HepG2 (cell line): Measurements from ENCODE around the gene MOXD1. TPM values are rescaled to one million over a fixed set of nuclear protein-coding genes. Genes with fewer than 3 reads are reported as not detected.

Experiments
- ATAC-seq: fragments of 200-7000 bp; cut with Tn5 transposase; 3 replicates; pipeline ENCODE4 v1.9.1; 2020; ENCODE audit warnings: mild to moderate bottlenecking, moderate library complexity
- BruUV-seq: library from RNA; stranded (reverse); fragments of 400-500 nt; replicated peaks from 2 replicates; lab custom pipeline; 2021; lab: Mats Ljungman, UMichigan
- CTCF ChIA-PET: fragments of 300-600 bp; formaldehyde crosslinking; extraction: SDS; loops from one replicate; lab custom pipeline; 2021; ENCODE audit warnings: low total read pairs, inconsistent platforms, low intra/inter-chr PET ratio; lab: Yijun Ruan, JAX
- POLR2A ChIA-PET: fragments of 350-600 bp; sonication (Branson Sonifier 250); formaldehyde crosslinking; loops from one replicate; lab custom pipeline; 2020; ENCODE audit warnings: antibody characterized with exemption, inconsistent platforms; lab: Yijun Ruan, JAX
- DNase-seq: peaks from one replicate; pipeline ENCODE4 v3.0.0-alpha.2; 2015; ENCODE audit warnings: low spot score
- FAIRE-seq: peaks from 3 replicates; lab custom pipeline; 2011; peaks lifted over from hg19 to GRCh38; lab: Jason Lieb, UNC
- H2AFZ ChIP-seq: one replicate; pipeline ENCODE4 v1.6.1; 2011; ENCODE audit warnings: low read length, inconsistent platforms
- H3K27ac ChIP-seq: fragments of 300-600 bp; 3 replicates; pipeline ENCODE4 v1.8.0; 2011; ENCODE audit warnings: mixed run types, mild to moderate bottlenecking, mixed read lengths, low read length, inconsistent platforms; ENCODE audit not compliant: insufficient read depth; ENCODE audit errors: extremely low read length
- H3K27me3 ChIP-seq, 2 experiments: fragments of 200-600 bp in 1 of 2; 2 replicates in 1 of 2; 3 replicates in 1 of 2; pipeline versions ENCODE4 v1.6.0 to v1.8.0; 2011; ENCODE audit warnings: low read length in 2 of 2, mild to moderate bottlenecking in 2 of 2, moderate library complexity in 2 of 2, inconsistent platforms in 1 of 2; ENCODE audit not compliant: insufficient read depth in 2 of 2, control insufficient read depth in 1 of 2
- H3K36me3 ChIP-seq, 2 experiments: fragments of 200-600 bp in 1 of 2; replicated peaks in 1 of 2; 2 replicates in 1 of 2; 3 replicates in 1 of 2; pipeline versions ENCODE4 v1.5.1 to v1.8.0; 2011; ENCODE audit warnings: low read length in 2 of 2, inconsistent platforms in 1 of 2; ENCODE audit not compliant: insufficient read depth in 2 of 2, control insufficient read depth in 1 of 2
- H3K4me1 ChIP-seq: 2 replicates; pipeline ENCODE4 v1.5.1; 2012; ENCODE audit warnings: low read length, inconsistent platforms; ENCODE audit not compliant: insufficient read depth
- H3K4me2 ChIP-seq: 2 replicates; pipeline ENCODE4 v1.6.0; 2011; ENCODE audit warnings: low read depth, low read length, inconsistent platforms
- H3K4me3 ChIP-seq, 3 experiments: fragments of 200-600 bp in 1 of 3; sonication (generic), shearing (Covaris generic) in 1 of 3; replicated peaks in 1 of 3; 2 replicates each; pipeline ENCODE4 v1.5.1; 2011 to 2016; ENCODE audit warnings: low read length in 3 of 3, inconsistent platforms in 2 of 3, low read depth in 2 of 3, mild to moderate bottlenecking in 2 of 3, control low read depth in 1 of 3, mixed read lengths in 1 of 3; ENCODE audit not compliant: insufficient read depth in 1 of 3
- H3K79me2 ChIP-seq: one replicate; pipeline ENCODE4 v1.6.1; 2011; ENCODE audit warnings: low read length, inconsistent platforms; ENCODE audit not compliant: insufficient read depth
- H3K9ac ChIP-seq: 2 replicates; pipeline ENCODE4 v1.6.0; 2011; ENCODE audit warnings: mild to moderate bottlenecking, low read depth, low read length, inconsistent platforms; ENCODE audit not compliant: insufficient read depth
- H3K9me3 ChIP-seq: 2 replicates; pipeline ENCODE4 v1.5.1; 2012; ENCODE audit warnings: mild to moderate bottlenecking, low read length
- H4K20me1 ChIP-seq: 2 replicates; pipeline ENCODE4 v1.6.0; 2011; ENCODE audit warnings: inconsistent platforms, mild to moderate bottlenecking, low read length, moderate library complexity; ENCODE audit not compliant: insufficient read depth
- REST ChIP-seq, 2 experiments: IDR thresholded peaks; 2 replicates each; pipeline ENCODE4 v1.6.1; 2011 to 2012; ENCODE audit warnings: low read length in 2 of 2, borderline replicate concordance in 1 of 2, low read depth in 1 of 2, mild to moderate bottlenecking in 1 of 2, moderate library complexity in 1 of 2
- ZHX2 ChIP-seq, 2 experiments: sonication (generic) in 1 of 2; formaldehyde crosslinking in 1 of 2; IDR thresholded peaks; 2 replicates each; pipeline versions ENCODE4 v1.6.1 to v1.9.0; 2014 to 2022; ENCODE audit warnings: antibody characterized with exemption in 1 of 2, borderline replicate concordance in 1 of 2, inconsistent platforms in 1 of 2, low read depth in 1 of 2, missing genetic modification reagents in 1 of 2
- ZNF589 ChIP-seq: sonication (generic); formaldehyde crosslinking; conservative IDR thresholded peaks from 2 replicates; pipeline ENCODE4 v1.8.0; 2022; ENCODE audit warnings: mild to moderate bottlenecking, moderate library complexity, missing genetic modification reagents
- ZNF598 ChIP-seq: sonication (generic); formaldehyde crosslinking; IDR thresholded peaks from 2 replicates; pipeline ENCODE4 v1.5.1; 2020; ENCODE audit warnings: mild to moderate bottlenecking, missing genetic modification reagents, borderline replicate concordance
- ZNF773 ChIP-seq: sonication (generic); formaldehyde crosslinking; IDR thresholded peaks from 2 replicates; pipeline ENCODE4 v1.4.0; 2020; ENCODE audit warnings: missing genetic modification reagents, borderline replicate concordance
- WGBS: methylation state at CpG from one replicate; pipeline ENCODE4 v1.1.6; 2017; ENCODE audit warnings: low lambda C conversion rate; 5-methylcytosine and 5-hydroxymethylcytosine counted together
- in situ Hi-C: cut with HindIII; loops from 2 replicates; pipeline ENCODE4 v1.10.0; 2017; ENCODE audit warnings: low pct_unique_long_range_greater_than_20kb; ENCODE audit not compliant: extremely low pct_ligation_motif_present
- intact Hi-C: fragments of 100-400 bp; cut with micrococcal nuclease; formaldehyde crosslinking; loops from one replicate; pipeline ENCODE4 v1.10.0; 2022; ENCODE audit not compliant: unreplicated experiment
- polyA plus RNA-seq, 8 experiments: library from polyadenylated mRNA; depleted of rRNA in 3 of 8; stranded (reverse) in 7 of 8; unstranded in 1 of 8; fragments of >200 nt; fragmentation: Illumina TruSeq in 4 of 8; extraction: Trizol in 4 of 8; gene quantifications; 2 replicates each; pipeline versions ENCODE4 v1.2.1 to v1.2.3, GENCODE V29; 2011 to 2016; ENCODE audit warnings: low read depth in 4 of 8, missing spikeins in 1 of 8, mixed read lengths in 1 of 8; ENCODE audit not compliant: insufficient read depth in 1 of 8
- total RNA-seq, 5 experiments: library from RNA; depleted of rRNA; stranded (reverse); fragments of >200 nt; fragmentation: Illumina TruSeq; extraction: Trizol; gene quantifications; 2 replicates each; pipeline ENCODE4 v1.2.3, GENCODE V29; 2016; ENCODE audit warnings: low read depth in 1 of 5
- TF ChIP-seq, protein P1 (sequence below): sonication (generic); formaldehyde crosslinking; IDR thresholded peaks from 2 replicates; pipeline ENCODE4 v1.5.0; 2020; ENCODE audit warnings: mild to moderate bottlenecking, missing genetic modification reagents
- TF ChIP-seq, protein P2 (sequence below): sonication (generic); formaldehyde crosslinking; IDR thresholded peaks from 2 replicates; pipeline ENCODE4 v1.9.0; 2022; ENCODE audit warnings: low read depth, missing genetic modification reagents

MOXD1 gene
- total and polyA plus RNA-seq, 2 of the 13 experiments (the other 11 are each of a cell fraction or from before 2014, with no cell fraction given), result 0.03 TPM; not detected in 1

DNA sequence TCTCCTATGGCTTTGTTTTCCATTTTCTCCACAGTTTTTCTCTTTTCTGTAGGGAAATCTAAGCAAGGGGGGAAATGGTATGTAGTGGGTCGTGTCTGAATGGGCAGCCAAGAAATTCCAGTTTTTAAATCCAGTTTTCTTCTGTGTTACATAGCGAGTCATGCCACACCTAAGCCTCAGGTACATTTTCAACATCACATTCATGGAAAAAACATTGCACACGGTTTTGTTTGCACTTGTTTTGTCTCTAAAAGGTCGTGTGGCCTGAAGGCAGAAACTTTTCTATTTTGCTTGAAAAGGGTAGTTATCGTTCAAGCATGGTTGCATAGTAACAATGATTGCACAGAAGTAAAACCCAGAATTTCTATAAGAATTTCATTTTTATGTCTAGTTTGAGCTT, 70.5 kb downstream of the MOXD1 start (continued):
- TF ChIP-seq, protein P1, sequence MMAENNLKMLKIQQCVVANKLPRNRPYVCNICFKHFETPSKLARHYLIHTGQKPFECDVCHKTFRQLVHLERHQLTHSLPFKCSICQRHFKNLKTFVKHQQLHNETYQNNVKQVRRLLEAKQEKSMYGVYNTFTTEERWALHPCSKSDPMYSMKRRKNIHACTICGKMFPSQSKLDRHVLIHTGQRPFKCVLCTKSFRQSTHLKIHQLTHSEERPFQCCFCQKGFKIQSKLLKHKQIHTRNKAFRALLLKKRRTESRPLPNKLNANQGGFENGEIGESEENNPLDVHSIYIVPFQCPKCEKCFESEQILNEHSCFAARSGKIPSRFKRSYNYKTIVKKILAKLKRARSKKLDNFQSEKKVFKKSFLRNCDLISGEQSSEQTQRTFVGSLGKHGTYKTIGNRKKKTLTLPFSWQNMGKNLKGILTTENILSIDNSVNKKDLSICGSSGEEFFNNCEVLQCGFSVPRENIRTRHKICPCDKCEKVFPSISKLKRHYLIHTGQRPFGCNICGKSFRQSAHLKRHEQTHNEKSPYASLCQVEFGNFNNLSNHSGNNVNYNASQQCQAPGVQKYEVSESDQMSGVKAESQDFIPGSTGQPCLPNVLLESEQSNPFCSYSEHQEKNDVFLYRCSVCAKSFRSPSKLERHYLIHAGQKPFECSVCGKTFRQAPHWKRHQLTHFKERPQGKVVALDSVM, result no peak
- no peak for TF ChIP-seq ZHX2 (IDR thresholded peaks at IDR 0.05; ENCODE audit: low read depth)
- no peak for TF ChIP-seq ZHX2 (CRISPR knock-in tag; IDR thresholded peaks at IDR 0.05; ENCODE audit: borderline replicate concordance)

DNA sequence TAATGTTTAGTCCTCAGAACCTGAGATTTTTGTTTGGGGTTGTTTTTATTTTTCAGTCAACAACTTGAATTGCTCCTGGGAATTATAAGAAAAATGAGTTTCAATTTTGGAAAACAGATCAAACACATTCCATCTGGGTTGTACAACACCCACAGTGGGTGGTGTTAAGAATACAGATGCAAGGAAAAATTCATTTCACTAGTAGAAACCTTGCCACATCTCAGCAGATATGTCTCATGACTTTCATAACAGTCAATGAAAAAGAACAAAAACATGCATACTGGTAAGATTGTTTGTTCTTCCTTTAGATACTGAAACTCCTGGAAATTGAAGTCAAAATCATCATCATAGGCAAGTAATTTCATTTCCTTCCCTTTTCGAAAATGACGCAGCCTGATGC, 78.9 kb downstream of the MOXD1 start:
- ChIA-PET CTCF (no interaction called here), POLR2A (no interaction called here)
- DNase-seq (no peak), ATAC-seq (no peak), FAIRE-seq (no peak)
- WGBS, result 29% methylated on average over 2 of the region's 2 CpGs
- H3K27ac ChIP-seq, result no peak overlapping the region
- H3K36me3 ChIP-seq, result no peaks in the 10 kb centered on the region
- no peaks in the 10 kb centered on the region for H3K79me2 ChIP-seq
- peaks cover under 1% of the 10 kb centered on the region; the same call in 1 of the 2 replicates for H3K9me3 ChIP-seq
- H2AFZ ChIP-seq, result no peak overlapping the region
- H3K9ac ChIP-seq, result no peak overlapping the region
- no peak overlapping the region for H3K4me2 ChIP-seq
- no peaks in the 10 kb centered on the region for H3K27me3 ChIP-seq
- in situ Hi-C loops (no loop called here), intact Hi-C loops (no loop called here)
- H3K4me3 ChIP-seq, result no peak overlapping the region
- H4K20me1 ChIP-seq, result no peaks in the 10 kb centered on the region
- BruUV-seq, result no TSS peak
- H3K4me1 ChIP-seq, result no peaks in the 10 kb centered on the region
- no peak for TF ChIP-seq ZNF773 (CRISPR knock-in tag)
- no peak for TF ChIP-seq REST (IDR thresholded peaks at IDR 0.05; ENCODE audit: borderline replicate concordance in 1 of 2, low read depth in 1 of 2, low read length in 2 of 2)
- no peak for TF ChIP-seq ZNF589 (CRISPR knock-in tag)
- TF ChIP-seq, protein P2, sequence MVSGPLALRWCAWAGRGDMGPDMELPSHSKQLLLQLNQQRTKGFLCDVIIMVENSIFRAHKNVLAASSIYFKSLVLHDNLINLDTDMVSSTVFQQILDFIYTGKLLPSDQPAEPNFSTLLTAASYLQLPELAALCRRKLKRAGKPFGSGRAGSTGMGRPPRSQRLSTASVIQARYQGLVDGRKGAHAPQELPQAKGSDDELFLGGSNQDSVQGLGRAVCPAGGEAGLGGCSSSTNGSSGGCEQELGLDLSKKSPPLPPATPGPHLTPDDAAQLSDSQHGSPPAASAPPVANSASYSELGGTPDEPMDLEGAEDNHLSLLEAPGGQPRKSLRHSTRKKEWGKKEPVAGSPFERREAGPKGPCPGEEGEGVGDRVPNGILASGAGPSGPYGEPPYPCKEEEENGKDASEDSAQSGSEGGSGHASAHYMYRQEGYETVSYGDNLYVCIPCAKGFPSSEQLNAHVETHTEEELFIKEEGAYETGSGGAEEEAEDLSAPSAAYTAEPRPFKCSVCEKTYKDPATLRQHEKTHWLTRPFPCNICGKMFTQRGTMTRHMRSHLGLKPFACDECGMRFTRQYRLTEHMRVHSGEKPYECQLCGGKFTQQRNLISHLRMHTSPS, result no peak
- TF ChIP-seq ZNF598, result no peak
